ENCODE measurements around the gene BCAS3.

DNA sequence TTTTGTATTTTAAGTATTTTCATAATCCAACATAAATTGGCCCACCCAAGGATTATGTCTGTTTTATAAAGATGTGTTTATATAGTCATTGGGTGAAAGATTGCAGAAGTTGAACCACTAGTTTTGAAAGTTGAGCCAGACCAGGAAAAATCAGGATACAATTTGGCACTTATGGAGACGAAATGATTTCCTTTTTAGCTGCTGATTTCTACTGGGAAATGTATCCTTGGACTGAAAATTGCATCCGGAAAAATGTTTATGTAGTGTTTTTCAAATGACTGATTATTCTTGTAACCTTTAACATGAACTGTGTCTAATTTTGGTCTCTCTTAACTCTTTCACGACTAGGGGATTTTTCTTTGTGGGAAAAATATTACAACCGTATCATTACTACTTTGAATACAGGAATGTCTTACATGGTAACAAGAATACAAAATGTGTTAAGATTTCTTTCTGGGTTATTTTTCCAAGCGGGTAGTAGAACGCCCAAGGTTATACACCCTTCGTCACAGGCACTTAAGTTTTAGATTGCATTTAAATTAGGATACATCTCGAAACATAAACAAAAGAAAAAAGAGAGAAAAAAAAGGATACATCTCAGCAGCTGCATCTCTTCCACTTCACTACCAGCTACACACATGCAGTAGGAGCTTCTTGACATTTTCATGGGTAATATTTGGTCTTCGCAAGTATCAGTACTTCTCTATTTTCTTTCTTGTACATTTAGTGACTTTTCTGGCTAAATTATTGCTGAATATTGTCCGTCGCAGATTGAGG lies 449.0 kb downstream of the BCAS3 start:
- TF ChIP-seq POLR2A (IDR thresholded peaks at IDR 0.05; ENCODE audit: low read length), result no peak
- TF ChIP-seq GATA1 (IDR thresholded peaks at IDR 0.05; ENCODE audit: low read depth, low read length), result no peak

Data from erythroblast (primary cell).